GM10847 (cell line): ENCODE data around the gene VDR.

Experiments
- POLR2A ChIP-seq: IDR thresholded peaks from 2 replicates; pipeline ENCODE4 v1.6.1; 2011; ENCODE audit not compliant: insufficient read length; ENCODE audit errors: extremely low read depth

Gene VDR

GRCh38 chr12:47903927-47904712 is 674 bp downstream of the VDR start:
- no peak for TF ChIP-seq POLR2A

GRCh38 chr12:47903151-47903611 is 1.6 kb downstream of the VDR start:
- TF ChIP-seq POLR2A: no peak

- no peak for TF ChIP-seq POLR2A
Measured at GRCh38 chr12:47902131-47902639, 2.6 kb downstream of the VDR start.

GRCh38 chr12:47901718-47902093 is 3.1 kb downstream of the VDR start:
- TF ChIP-seq POLR2A: no peak

GRCh38 chr12:47901063-47901717 is 3.6 kb downstream of the VDR start:
- no peak for TF ChIP-seq POLR2A

GRCh38 chr12:47900131-47901062 is 4.4 kb downstream of the VDR start:
- no peak for TF ChIP-seq POLR2A

- TF ChIP-seq POLR2A: no peak
Measured at GRCh38 chr12:47899466-47899865, 5.3 kb downstream of the VDR start.

GRCh38 chr12:47896633-47897032 is 8.2 kb downstream of the VDR start:
- no peak for TF ChIP-seq POLR2A

- TF ChIP-seq POLR2A: no peak
Measured at GRCh38 chr12:47896022-47896421, 8.8 kb downstream of the VDR start.

- no peak for TF ChIP-seq POLR2A
Measured at GRCh38 chr12:47894652-47895051, 10.1 kb downstream of the VDR start.

- no peak for TF ChIP-seq POLR2A
Measured at GRCh38 chr12:47894068-47894467, 10.7 kb downstream of the VDR start.

- no peak for TF ChIP-seq POLR2A
Measured at GRCh38 chr12:47892819-47893218, 12.0 kb downstream of the VDR start.

- no peak for TF ChIP-seq POLR2A
Measured at GRCh38 chr12:47891356-47891755, 13.4 kb downstream of the VDR start.

GRCh38 chr12:47889040-47889439 is 15.8 kb downstream of the VDR start:
- TF ChIP-seq POLR2A: no peak

GRCh38 chr12:47888153-47888819 is 16.5 kb downstream of the VDR start:
- TF ChIP-seq POLR2A: no peak
